HG03565 (cell line): ENCODE measurements around the gene UGT1A9.
"Not testable (repeated sequence)": the region's sequence is repeated elsewhere in the genome, so short reads cannot be mapped to it uniquely, and the experiment has no call there.

Experiments
- ATAC-seq: cut with Tn5 transposase; IDR thresholded peaks from one replicate; pipeline ENCODE4 v1.9.1; 2021; ENCODE audit warnings: mild to moderate bottlenecking, moderate library complexity; ENCODE audit not compliant: unreplicated experiment

UGT1A9 gene

DNA sequence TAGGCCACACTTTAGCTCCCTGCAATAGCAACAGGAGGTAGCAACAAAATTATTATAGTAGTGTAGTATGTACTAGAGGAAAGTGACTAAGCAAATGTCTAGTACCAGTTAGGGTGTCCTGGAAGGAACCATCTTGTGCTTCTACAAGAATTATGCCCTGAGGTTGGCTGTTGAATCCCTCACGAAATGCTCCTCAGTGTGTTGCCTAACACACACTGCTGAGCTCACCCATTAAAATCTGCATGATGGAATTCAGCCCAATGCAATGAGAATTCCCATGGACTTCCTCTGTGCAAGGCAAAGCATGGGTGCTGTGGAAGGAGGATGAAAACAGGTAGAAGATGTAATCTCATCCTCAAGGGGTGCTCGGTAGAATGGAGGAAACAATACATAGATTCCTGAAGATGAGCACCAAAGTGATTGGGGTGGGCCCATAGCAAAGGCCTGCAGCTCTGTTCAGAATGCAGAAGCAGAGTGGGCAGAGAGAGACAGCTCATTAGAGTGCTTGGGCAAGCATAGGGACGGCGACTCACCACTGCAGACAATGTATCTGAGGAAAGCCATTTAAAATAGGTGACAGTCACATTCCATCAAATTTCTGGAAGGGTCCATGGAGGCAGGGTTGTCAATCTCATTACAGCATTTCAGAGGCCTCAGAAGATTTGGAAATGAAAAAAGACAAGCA is 8.8 kb downstream of the UGT1A9 start:
- no peak for ATAC-seq

GRCh38 chr2:233681521-233682099 is 9.9 kb downstream of the UGT1A9 start, which contains the start of gene UGT1A7:
Gene UGT1A7, plus strand, starts transcription at chr2:233681901. Its CDS starts 37 bp downstream, at chr2:233681938.
- no peak for ATAC-seq

DNA sequence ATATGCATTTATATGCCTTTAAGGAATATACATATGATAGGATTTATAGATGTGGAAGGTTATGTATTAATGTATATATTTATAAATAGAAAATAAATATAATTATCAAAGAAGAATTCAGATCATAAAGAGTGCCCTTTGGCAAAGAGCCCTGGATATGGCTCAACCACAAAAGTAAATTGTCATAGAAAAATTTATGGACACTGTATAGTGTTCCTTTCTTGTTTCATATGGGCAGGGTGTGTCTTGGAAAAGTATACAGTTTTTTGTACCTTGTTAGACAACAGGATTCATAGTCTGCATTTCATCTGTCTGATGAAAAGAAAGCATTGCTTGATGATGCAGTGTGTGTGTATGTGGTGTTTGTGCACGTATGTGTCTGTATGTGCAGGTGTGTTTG is 12.9 kb downstream of the UGT1A9 start:
- no peak for ATAC-seq

DNA sequence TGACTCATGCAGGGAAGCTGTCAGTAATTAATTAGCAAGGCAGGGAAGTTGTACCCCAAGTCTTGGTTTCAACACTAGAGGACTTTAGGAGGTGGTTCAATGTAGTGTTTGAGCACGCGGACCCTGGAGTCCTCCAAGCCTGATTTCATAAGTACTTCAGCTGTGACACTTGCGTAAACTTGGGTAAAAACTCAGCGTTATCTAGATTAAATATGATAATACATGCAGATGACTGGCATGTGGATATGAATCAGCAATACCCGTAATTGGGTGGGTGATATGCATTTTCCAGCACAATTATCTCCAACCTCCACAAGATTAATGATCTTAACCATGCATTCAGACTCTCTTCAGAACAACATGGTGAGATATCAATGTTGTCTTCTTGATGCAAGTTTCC is 15.2 kb downstream of the UGT1A9 start:
- ATAC-seq = no peak

DNA sequence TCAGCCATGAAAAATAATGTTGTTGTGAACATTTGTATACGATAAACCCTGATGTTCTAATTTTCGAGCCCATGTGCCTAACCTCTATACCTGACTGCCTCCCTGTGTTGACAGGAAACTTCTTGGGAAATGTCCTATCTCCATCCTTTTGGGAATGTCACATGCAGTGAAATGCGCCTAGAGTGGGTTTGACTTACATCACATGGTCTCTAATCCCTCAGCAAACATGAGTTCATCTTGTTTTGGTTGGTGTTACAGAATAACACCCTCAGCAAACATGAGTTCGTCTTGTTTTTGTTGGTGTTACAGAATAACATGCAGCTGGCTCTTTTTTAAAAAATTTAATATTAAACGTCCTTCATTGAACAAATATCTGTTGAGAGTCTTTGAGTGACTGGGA is 16.6 kb downstream of the UGT1A9 start:
- no peak for ATAC-seq

GRCh38 chr2:233689031-233689430 is 17.3 kb downstream of the UGT1A9 start:
- no peak for ATAC-seq

GRCh38 chr2:233689501-233689900 is 17.8 kb downstream of the UGT1A9 start:
- no peak for ATAC-seq

- ATAC-seq = no peak
Measured at GRCh38 chr2:233690444-233690843, 18.7 kb downstream of the UGT1A9 start.

DNA sequence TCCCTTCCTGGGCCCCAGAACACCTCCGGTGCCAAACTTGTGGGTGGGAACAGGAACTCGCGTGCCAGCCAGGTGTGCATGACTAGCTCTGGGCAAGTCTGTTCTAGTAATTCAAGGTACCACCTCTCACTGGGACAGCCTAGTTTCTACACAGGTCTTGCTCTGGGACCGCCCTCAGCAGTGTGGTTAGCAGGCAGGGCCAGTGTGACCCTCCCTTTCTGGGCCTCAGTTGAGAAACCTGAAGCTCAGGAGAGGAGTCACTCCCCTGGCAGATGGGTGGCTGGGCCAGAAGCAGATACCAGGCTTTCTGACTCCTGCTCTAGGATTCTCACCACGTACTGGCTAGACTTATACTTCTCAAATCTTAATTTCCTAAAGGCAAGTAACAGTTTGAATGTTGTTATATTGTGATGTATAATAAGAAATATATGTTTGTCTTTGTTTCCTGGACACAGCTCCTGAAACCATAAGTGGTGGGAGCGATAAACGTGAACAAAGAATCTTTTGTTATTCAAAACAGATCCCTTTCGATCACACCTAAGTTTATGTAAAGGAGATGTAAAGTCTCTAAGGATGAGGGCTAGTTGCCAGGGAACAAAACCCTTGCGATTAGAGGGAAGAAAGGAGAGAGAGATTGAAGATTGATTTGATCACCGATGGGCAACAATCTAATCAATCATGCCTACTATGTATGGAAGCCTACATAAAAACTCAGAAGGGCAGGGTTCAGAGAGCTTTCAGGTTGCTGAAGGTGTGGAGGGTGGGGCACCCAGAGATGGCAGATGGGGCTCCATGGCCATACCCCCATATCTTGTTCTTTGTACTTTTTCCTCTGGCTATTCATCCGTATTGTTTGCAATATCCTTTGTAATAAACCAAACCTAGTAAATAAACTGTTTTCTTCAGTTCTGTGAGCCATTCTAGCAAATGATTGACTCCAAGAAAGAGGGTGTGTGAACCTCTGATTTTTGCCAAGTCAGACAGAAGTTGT is 20.0 kb downstream of the UGT1A9 start:
- ATAC-seq = no peak

GRCh38 chr2:233692648-233693047 is 20.9 kb downstream of the UGT1A9 start, which contains the start of gene UGT1A6:
Gene UGT1A6, plus strand, starts transcription at chr2:233692890. Its CDS starts 115 bp downstream, at chr2:233693005.
- ATAC-seq = no peak

DNA sequence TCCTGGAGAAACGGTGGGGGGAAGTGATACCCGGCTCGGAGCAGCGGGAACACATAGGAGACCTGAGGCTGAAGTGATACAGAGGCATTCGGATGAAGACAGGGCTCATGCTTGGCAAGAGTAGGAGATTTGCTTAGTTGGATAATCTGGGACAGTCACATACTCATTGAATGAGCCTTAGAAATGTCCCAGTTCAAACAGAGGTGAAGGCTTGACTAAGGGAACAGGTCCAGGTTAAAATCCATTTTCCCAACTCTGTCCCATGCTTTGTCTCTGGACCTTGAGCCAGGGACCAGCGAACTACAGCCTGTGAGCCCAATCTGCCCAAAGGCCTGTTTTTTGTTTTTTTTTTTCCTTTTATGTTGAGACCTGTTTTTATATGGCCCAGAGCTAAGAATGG is 22.3 kb downstream of the UGT1A9 start:
- ATAC-seq = no peak

DNA sequence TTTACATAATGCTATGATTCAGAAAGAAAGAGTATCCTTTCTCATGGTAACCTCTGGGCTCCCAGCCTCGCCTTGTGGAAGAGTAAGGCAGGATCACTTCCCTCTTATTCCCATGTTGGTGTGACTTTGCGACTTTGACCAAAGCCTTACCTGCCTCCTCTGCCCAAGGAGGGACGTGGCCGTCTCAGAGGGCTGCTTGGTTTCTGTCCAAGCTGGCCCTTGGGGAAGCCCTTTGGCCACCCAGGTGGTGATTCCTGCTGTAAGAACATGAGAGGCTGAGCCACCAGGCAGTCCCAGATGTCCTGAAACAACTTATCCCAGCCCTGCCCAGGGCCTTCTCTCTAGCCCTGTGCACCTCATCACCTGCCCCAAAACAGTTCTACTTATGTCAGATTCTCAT is 27.0 kb downstream of the UGT1A9 start:
- ATAC-seq = no peak

DNA sequence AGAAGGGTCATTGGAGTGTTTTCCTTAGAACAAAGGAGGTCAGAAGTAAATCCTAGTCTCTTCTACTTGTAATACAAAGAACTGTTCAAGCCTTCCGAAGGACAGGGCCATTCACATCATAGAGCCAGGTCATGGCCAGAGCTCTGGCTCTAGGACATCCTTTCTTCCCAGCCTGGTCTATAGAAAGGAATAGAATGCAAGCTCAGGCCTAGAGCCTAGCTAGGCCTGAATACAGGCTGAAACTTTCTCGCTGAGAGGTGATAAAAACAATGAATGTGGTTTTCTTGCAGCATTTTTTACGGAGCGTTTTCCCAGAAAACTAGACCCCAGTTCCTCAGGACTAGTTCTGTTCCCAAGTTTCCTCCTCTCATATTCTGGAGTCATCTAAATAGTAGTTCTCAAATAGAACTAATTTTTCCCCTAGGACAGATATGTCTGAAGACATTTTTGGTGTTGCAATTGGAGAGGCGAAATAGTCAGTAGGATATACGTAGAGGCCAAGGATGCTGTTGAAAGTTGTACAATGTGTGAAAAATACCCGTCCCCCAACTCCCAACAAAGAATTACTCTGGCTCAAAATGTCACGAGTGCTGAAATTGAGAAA is 27.8 kb downstream of the UGT1A9 start:
- no peak for ATAC-seq

GRCh38 chr2:233700028-233700635 is 28.4 kb downstream of the UGT1A9 start:
- no peak for ATAC-seq

DNA sequence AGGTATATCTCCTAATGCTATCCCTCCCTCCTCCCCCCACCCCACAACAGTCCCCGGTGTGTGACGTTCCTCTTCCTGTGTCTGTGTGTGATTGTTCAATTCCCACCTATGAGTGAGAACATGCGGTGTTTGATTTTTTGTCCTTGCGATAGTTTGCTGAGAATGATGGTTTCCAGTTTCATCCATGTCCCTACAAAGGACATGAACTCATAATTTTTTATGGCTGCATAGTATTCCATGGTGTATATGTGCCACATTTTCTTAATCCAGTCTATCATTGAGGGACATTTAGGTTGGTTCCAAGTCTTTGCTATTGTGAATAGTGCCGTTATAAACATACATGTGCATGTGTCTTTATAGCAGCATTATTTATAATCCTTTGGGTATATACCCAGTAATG is 29.1 kb downstream of the UGT1A9 start:
- ATAC-seq = not testable (repeated sequence)

GRCh38 chr2:233702238-233702637 is 30.5 kb downstream of the UGT1A9 start:
- no peak for ATAC-seq

- ATAC-seq = no peak
Measured at GRCh38 chr2:233705911-233706506, 34.3 kb downstream of the UGT1A9 start.

DNA sequence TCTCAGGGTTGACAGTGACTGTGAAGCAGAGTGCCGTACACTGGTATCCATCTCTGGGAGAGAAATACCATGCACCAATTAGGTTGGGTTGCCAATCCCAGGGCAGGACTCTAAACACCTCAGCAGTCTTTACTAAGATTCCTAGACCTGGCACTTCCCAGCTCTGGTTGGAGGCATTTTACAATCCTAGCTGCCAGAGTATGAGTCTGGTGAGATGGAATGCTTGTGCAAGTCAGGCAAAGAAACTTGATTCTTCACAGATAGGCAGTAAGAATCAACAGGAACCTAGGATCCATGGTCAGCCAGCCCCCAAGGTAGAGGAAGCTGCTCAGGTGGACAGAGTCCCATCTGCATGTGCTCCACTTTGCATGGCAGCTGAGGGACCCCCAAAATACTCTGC is 35.0 kb downstream of the UGT1A9 start:
- no peak for ATAC-seq

DNA sequence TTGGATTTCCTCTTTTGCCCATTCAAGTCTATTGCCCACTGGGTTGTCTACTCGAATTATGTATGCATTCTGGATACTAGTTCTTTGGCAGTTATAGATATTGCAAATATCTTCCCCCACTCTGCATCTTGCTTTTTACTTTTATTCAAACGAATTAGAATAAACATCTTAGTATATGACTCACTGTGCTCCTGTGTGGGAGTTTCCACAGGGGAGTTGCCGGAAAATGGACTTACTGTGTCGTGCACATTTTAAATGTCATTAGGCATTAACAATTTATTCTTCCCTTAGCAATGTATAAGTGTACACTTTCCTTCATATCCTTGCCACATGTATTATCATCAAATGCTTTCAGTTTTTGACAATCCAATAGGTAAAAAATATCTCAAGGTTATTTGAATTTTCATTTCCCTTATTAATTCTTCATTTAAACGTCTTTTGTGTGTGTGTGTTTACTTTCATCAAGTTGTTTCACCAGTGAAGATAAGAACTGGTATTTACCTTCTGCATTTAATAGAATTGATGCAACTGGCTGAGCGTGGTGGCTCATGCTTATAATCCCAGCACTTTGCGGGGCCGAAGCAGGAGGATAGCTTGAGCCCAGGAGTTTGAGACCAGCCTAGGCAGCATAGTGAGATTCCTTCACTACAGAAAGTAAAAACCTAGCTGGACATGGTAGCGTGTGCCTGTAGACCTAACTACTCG is 36.4 kb downstream of the UGT1A9 start:
- no peak for ATAC-seq

- ATAC-seq = no peak
Measured at GRCh38 chr2:233708942-233709341, 37.2 kb downstream of the UGT1A9 start.
